GM21360 (cell line): ENCODE data around the gene TAF4B.
"Not testable (repeated sequence)": the region's sequence is repeated elsewhere in the genome, so short reads cannot be mapped to it uniquely, and the experiment has no call there.

ENCODE experiments used
- ATAC-seq: cut with Tn5 transposase; IDR thresholded peaks from one replicate; pipeline ENCODE4 v1.9.1; 2021; ENCODE audit warnings: mild to moderate bottlenecking, moderate library complexity; ENCODE audit not compliant: unreplicated experiment

TAF4B gene

GRCh38 chr18:26226229-26227050 lies at the start of gene TAF4B:
Gene TAF4B, plus strand, starts transcription at chr18:26226445. Its CDS starts 489 bp downstream, at chr18:26226934.
- peak; percentile 78 for ATAC-seq

- no peak for ATAC-seq
These were observed 44.9 kb upstream of the TAF4B start for GRCh38 chr18:26181343-26181826.

- ATAC-seq = no peak
These were observed 42.7 kb upstream of the TAF4B start for GRCh38 chr18:26183395-26184112.

- ATAC-seq = no peak
These were observed 41.0 kb upstream of the TAF4B start for GRCh38 chr18:26185267-26185666.

GRCh38 chr18:26190506-26190905 lies 35.7 kb upstream of the TAF4B start:
- peak; percentile 87 for ATAC-seq

- no peak for ATAC-seq
These were observed 34.0 kb upstream of the TAF4B start for GRCh38 chr18:26192233-26192632.

GRCh38 chr18:26196605-26197004 lies 29.6 kb upstream of the TAF4B start:
- no peak for ATAC-seq

GRCh38 chr18:26202001-26202400 lies 24.2 kb upstream of the TAF4B start:
- ATAC-seq = not testable (repeated sequence)

- ATAC-seq = no peak
These were observed 20.9 kb upstream of the TAF4B start for GRCh38 chr18:26205318-26205717.

GRCh38 chr18:26206488-26206887 lies 19.8 kb upstream of the TAF4B start:
- ATAC-seq = no peak

- no peak for ATAC-seq
These were observed 18.3 kb upstream of the TAF4B start for GRCh38 chr18:26207937-26208336.

GRCh38 chr18:26208977-26209376 lies 17.3 kb upstream of the TAF4B start:
- ATAC-seq = no peak

- ATAC-seq = no peak
These were observed 16.1 kb upstream of the TAF4B start for GRCh38 chr18:26210147-26210546.

GRCh38 chr18:26215247-26215970 lies 10.8 kb upstream of the TAF4B start:
- ATAC-seq = peak; percentile 88

GRCh38 chr18:26225022-26225693 lies 1.1 kb upstream of the TAF4B start:
- ATAC-seq = no peak

GRCh38 chr18:26225915-26226228 lies 373 bp upstream of the TAF4B start:
- ATAC-seq = no peak

- ATAC-seq = no peak
These were observed 916 bp downstream of the TAF4B start for GRCh38 chr18:26227051-26227670.

- no peak for ATAC-seq
These were observed 2.5 kb downstream of the TAF4B start for GRCh38 chr18:26228562-26229260.

GRCh38 chr18:26230497-26230896 lies 4.3 kb downstream of the TAF4B start:
- ATAC-seq = no peak

GRCh38 chr18:26233208-26233607 lies 7.0 kb downstream of the TAF4B start:
- no peak for ATAC-seq
